Measurements from ENCODE around the gene KIF24. TPM values are rescaled to one million over a fixed set of nuclear protein-coding genes. Genes with fewer than 3 reads are reported as not detected.

Gene KIF24
- total and polyA plus RNA-seq, 8 donors = 2.4 to 6.8 (median 4.9) TPM

DNA sequence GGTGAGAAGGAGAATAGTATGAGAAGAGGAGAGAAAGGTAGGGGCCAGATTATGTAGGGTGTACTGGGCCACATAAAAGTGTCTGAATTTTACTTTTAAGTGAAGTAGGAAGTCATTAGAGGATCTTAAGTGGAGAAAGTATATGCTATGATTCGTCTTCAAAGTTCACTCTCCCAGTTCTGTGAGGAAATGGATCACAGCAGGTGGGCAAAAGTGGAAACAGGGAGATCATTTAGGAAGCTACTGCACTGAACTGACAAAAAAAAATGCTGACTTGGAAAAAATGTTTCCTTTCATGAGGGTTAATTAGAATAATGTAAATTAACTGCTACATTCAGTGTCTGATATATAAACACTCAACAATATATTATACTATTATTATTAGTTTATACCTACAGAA lies 2.4 kb downstream of the KIF24 start:
- peaks cover 5 to 22% of the 10 kb centered on the region in 2 donors for H3K4me1 ChIP-seq
- intact Hi-C loops (cut with DNase I) = no loop called here
- no peaks in the 10 kb centered on the region for H3K9me3 ChIP-seq
- ATAC-seq (no peak), DNase-seq (no peak)
- H3K27ac ChIP-seq = no peak overlapping the region
- TF ChIP-seq, protein P1, sequence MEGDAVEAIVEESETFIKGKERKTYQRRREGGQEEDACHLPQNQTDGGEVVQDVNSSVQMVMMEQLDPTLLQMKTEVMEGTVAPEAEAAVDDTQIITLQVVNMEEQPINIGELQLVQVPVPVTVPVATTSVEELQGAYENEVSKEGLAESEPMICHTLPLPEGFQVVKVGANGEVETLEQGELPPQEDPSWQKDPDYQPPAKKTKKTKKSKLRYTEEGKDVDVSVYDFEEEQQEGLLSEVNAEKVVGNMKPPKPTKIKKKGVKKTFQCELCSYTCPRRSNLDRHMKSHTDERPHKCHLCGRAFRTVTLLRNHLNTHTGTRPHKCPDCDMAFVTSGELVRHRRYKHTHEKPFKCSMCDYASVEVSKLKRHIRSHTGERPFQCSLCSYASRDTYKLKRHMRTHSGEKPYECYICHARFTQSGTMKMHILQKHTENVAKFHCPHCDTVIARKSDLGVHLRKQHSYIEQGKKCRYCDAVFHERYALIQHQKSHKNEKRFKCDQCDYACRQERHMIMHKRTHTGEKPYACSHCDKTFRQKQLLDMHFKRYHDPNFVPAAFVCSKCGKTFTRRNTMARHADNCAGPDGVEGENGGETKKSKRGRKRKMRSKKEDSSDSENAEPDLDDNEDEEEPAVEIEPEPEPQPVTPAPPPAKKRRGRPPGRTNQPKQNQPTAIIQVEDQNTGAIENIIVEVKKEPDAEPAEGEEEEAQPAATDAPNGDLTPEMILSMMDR (IDR thresholded peaks at IDR 0.05) = no peak
- H3K27me3 ChIP-seq = no peaks in the 10 kb centered on the region
- H3K36me3 ChIP-seq = no peaks in the 10 kb centered on the region
- H3K4me3 ChIP-seq = no peak overlapping the region

GRCh38 chr9:34322899-34323591 lies 6.0 kb downstream of the KIF24 start:
- Histone ChIP-seq H3K27ac (no peak overlapping the region), H3K36me3 (no peaks in the 10 kb centered on the region), H3K4me3 (no peak overlapping the region), H3K4me1 (peaks cover 1 to 2% of the 10 kb centered on the region in 2 donors), H3K27me3 (no peaks in the 10 kb centered on the region), H3K9me3 (no peaks in the 10 kb centered on the region)
- ATAC-seq (no peak), DNase-seq (no peak)
- TF ChIP-seq, protein P1 (IDR thresholded peaks at IDR 0.05) = no peak
- intact Hi-C loops (cut with DNase I) = no loop called here

DNA sequence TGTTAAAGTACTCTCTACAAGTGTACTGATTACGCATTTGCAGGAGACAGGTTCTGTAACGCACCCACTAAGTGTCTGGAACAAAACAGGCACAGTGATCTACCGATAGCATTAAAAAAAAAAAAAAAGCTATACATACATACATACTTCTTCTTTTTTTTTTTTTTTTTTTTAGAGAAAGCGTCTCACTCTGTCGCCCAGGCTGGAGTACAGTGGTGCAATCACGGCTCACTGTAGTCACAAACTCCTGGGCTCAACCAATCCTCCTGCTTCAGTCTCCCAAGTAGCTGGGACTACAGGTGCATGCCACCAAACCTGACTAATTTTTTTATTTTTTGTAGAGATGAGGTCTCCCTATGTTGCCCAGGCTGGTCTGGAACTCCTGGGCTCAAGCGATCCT lies 7.6 kb downstream of the KIF24 start:
- TF ChIP-seq, protein P1 (IDR thresholded peaks at IDR 0.05) = no peak
- no peak overlapping the region for H3K27ac ChIP-seq
- intact Hi-C loops (cut with DNase I) = no loop called here
- no peak overlapping the region for H3K4me3 ChIP-seq
- ATAC-seq (no peak), DNase-seq (no peak)
- H3K4me1 ChIP-seq = no peaks in the 10 kb centered on the region
- H3K27me3 ChIP-seq = no peaks in the 10 kb centered on the region
- no peaks in the 10 kb centered on the region for H3K36me3 ChIP-seq
- H3K9me3 ChIP-seq = no peaks in the 10 kb centered on the region

DNA sequence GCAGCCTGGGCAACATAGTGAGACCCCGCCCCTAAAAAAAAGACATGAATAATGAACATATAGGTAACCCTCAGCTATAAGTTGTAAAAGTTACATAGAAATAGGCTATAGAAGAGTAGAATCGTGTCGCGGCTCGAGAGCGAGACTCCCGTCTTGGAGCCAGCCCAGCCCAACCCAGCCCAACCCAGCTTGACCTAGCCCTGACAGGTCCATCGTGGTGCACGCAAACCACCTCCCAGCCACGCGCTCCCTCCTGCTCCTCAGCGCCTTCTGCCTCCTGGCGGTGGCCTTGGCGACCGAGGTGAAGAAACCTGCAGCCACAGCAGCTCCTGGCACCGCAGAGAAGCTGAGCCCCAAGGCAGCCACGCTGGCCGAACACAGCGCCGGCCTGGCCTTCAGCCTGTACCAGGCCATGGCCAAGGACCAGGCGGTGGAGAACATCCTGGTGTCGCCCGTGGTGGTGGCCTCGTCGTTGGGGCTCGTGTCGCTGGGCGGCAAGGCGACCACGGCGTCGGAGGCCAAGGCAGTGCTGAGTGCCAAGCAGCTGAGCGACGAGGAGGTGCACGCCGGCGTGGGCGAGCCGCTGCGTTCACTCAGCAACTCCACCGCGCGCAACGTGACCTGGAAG lies 10.8 kb downstream of the KIF24 start:
- Histone ChIP-seq H3K4me1 (no peaks in the 10 kb centered on the region), H3K36me3 (no peaks in the 10 kb centered on the region), H3K4me3 (no peak overlapping the region), H3K9me3 (no peaks in the 10 kb centered on the region), H3K27me3 (no peaks in the 10 kb centered on the region), H3K27ac (no peak overlapping the region)
- DNase-seq (peak in 1 of 4 donors; percentile 76), ATAC-seq (no peak)
- intact Hi-C loops (cut with DNase I) = no loop called here
- TF ChIP-seq, protein P1 (IDR thresholded peaks at IDR 0.05) = no peak

DNA sequence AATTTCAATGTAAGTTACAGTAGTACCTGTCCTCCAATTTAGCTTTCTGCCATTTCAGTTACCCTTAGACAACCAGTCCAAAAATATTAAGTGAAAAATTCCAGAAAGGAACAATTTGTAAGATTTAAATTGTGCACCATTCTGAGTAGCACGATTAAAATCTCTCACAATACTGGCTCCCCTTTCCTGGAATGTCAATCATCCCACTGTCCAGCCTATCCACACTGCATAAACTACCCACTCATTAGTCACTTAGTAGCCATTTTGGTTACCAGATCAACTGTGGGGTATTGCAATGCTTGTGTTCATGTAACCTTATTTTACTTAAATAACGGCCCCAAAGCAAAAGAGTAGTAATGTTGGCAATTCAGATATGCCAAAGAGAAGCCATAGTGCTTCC lies 11.6 kb downstream of the KIF24 start:
- no peak for DNase-seq
- Histone ChIP-seq H3K27ac (no peak overlapping the region), H3K27me3 (no peaks in the 10 kb centered on the region), H3K4me3 (no peak overlapping the region), H3K9me3 (no peaks in the 10 kb centered on the region), H3K36me3 (no peaks in the 10 kb centered on the region), H3K4me1 (no peaks in the 10 kb centered on the region)
- intact Hi-C loops (cut with DNase I) = no loop called here
- TF ChIP-seq, protein P1 (IDR thresholded peaks at IDR 0.05) = no peak
- no peak for ATAC-seq

Measured in left lung (tissue), 10 donors.